HG02852 (cell line): ENCODE data around the gene LNX1.

ENCODE experiments used
- ATAC-seq: cut with Tn5 transposase; IDR thresholded peaks from one replicate; pipeline ENCODE4 v1.9.1; 2021; ENCODE audit warnings: mild to moderate bottlenecking, moderate library complexity; ENCODE audit not compliant: unreplicated experiment

The LNX1 gene

DNA sequence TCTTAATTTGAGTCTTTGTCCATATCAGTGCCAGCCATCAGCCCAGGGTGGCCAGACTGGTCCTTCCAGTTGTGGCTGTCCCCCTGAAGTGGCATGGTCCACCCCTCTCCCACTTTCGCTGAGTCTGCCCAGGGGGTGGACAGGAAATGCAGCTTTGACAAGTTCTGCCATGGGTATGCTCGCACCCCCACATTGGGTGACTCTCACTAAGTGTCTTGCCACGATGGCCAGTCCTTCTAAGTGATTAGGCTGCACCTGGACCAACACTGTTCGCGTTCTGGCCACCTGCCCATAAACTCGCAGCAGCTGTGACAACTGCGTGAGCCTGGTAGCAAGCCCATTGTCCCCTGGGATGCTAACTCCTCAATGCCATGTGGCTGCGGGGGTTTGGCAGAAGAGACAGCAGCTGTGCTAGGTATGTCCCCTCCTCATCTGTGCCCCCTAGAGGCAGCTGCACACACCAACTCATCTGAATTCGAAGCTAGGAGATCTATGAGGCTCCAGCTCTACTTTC lies 10.0 kb upstream of the LNX1 start:
- ATAC-seq, result no peak

DNA sequence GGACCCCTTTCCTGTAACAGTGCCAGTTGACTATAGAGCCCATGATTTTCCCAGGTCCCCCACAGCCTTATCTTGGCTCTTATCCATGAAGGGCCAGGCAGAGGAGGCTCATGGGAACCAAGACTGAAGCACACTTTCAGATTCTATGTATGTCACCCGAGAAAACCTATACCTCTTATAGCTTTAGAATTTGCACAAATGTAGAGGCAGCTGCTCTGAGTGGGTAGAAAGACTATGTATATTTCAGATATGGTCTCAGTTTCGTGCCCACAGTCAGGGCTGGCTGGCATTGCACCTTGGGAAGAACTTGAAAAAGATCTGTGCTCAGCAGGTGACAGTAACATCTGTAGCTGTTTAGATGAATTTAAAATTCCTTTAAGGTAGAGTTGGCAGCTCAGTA lies 8.3 kb upstream of the LNX1 start:
- ATAC-seq, result peak; percentile 51

DNA sequence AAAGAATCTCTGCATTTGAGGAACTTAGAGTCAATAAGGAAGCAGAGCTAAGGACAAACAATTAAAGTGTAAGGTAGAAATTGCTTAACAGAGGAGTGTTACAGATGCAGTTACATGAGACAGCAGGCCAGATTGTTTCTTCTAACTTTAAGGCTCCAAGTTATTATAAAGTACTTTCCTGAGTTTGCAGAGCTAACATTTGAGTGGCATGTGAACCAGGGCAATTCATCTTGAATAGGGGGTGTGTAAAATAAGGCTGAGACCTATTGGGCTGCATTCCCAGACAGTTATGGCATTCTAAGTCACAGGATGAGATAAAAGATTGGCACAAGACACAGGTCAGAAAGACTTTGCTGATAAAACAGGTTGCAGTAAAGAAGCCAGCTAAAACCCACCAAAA lies 7.6 kb upstream of the LNX1 start:
- no peak for ATAC-seq

DNA sequence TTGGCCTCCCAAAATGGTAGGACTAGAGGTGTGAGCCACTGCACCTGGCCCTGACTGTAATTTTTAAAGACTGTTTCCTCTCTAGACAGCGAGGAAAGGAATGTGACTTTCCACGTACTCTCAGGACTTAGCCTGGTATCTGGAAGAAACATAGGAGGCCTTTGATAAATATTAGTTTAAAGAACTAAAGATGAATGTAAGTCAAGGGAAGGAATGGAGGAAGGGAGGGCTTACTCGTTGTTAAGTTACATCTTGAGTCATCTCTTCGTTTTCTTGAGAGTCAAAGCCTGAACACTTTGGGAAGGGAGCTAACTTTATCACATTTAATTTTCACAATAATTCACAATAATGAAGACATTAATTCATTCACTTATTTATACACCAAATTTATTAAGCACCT lies 7.2 kb upstream of the LNX1 start:
- no peak for ATAC-seq

DNA sequence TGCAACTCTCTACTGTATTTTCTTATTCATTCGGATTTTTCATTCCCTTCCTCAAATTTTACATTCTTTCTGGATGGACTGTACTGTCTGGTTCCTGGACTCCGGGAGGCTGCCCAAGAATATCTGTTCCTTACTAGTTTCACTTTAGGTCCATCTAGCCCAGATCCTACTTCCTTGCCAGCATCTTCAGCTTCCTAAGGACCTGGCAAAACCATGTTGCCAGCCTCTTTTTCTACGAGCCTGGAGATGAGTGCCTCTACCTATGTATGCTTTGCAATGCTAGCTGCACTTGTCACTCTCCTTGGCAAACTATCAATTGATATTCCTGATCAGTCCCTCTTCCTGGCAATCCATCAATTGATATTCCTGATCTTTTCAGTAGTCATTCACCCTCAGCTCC lies 5.6 kb upstream of the LNX1 start:
- ATAC-seq, result no peak

DNA sequence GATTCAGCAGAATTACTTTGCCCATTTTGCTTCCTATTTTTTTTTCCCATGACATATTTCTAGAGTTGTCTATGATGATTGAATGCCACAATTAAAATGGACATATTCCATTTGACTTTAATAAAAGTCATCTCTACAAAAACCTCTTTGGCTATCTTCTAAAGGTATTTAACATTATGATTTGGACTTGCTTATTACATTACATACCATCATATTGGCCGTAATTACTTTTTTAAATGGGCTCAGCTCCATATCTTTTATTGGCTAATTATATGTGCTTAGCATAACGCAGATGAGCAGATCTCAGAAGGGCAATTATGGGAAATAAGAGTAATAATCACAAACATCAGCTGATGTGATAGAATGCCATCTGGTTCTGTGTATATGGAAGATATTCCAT lies 4.5 kb upstream of the LNX1 start:
- no peak for ATAC-seq

DNA sequence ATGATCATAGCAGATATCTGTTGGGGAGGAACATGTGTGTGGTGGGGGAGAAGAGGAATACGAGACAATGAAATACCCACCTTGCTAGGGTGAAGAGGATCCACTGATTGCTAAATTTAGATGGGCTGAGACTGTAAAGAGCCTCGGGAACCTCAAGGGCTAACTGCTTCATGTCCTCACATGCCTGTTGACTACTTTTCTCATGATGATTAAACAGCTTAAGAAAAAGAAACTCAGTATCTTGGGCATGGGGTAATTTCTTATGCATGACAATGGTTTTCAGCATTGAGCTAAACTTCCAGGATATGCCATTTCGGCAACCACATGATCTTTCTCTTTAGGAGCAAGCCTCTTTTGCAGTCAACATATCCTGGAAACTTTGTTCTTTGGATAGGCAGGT lies 3.9 kb upstream of the LNX1 start:
- ATAC-seq, result no peak

DNA sequence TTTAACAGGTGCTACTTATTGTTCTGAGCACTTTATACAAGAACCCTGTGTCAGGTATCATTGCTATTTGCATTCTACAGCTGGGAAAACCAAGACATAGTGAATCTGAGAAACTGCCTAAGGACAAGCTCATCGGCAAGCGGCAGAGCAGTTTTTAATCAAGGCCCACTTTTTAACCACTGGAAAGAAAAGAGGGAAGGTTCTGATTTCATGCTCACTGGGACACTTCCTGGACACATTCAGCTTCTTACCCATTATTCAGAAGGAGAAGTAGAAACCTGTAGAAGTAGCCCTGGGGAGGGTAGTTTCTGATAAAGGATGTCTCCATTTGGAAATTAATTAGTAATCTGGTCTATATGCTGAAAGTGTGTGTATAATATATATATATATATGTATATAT lies 2.5 kb upstream of the LNX1 start:
- no peak for ATAC-seq

DNA sequence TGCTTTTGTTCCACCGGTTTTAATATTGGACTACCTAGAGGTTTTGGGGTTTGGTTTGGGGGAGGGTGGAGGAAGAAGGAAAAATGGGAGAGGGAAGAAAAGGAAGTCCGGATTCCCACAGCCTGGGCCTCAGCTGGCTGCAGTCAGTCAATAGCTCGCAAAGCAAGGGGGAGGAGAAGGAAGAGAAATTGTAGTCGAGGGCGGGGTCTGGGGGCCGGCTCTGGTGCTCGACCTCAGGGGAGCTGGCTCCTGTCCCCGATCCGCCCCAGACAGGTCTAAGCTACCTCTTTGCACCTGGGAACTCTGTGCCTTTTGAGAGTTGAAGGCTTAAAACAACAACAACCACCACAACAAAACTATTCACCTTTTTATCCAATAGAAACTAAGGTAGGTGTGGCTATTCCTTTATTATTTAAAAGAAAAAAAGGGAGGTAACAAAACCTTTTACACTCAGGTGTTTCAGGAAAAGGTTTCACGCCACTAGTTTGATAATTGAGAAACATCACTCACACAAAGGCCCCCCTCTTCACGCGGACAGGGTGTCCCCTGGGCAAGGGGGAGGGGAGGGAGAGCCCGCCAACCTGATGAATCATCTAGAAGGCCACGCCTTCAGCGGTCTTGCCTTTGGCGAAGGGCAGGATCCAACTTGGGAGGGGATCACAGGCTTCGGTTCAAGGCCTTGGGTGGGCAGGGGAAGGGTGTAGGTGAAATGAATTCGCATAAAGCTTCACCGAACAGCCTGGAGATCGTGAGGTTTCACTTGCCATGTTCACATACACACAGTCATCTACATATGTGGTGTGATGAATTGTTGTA lies 1.6 kb upstream of the LNX1 start:
- no peak for ATAC-seq

DNA sequence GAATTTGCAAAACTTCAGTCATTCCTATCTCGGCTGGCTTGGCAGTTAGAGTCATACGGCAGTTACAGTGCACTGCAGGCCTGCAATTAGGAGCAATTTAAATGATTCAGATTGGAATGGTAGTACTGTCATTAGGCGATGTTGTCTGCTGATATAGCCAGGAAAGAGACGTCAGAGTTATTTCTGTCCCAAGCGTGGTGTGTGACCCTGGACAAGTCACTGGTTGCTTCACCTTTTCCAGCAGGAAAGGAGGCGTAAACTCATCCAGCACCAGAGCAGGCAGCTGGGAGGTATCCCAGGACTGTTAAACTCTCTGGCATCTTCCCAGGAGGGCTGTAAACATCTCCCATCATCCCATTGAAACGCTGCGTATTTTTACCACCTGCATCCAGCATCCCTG lies 836 bp upstream of the LNX1 start:
- ATAC-seq, result no peak

DNA sequence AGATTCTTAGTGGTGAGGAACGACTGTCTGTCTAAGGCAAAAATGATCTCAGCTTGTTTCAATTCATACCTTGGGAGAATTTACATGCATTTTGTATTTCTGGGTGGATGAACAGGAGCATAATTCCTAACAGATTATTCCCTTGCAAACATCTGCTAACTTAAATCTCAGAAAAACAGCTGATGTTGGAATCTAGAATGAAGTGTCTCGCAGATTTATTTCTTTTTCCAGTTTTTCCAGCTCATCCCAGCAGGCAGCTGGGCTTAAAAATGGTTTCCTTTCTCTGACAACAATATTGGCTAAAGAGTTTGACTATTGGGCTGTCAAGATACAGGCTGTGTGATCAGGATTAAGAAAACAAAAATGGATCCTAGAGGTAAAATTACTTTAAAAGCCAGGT lies 1.1 kb downstream of the LNX1 start:
- ATAC-seq, result no peak

DNA sequence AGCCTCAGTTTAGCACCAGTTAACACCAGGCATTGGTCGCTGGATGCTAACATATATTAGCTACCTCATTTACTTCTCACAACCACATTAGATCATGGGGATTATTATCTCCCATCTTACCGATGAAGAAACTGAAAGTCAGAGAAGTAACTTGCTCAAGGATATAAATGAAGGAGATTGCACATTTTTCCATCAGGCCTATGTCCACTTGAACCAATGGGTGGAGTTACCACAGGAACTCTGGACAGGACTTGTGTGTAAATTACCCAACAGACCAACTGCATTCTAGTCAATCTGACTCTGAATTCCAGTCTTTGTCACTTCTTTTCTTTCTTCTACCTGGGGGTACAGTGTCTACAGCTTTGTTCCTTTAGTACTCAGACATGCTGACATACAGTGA lies 1.8 kb downstream of the LNX1 start:
- no peak for ATAC-seq

DNA sequence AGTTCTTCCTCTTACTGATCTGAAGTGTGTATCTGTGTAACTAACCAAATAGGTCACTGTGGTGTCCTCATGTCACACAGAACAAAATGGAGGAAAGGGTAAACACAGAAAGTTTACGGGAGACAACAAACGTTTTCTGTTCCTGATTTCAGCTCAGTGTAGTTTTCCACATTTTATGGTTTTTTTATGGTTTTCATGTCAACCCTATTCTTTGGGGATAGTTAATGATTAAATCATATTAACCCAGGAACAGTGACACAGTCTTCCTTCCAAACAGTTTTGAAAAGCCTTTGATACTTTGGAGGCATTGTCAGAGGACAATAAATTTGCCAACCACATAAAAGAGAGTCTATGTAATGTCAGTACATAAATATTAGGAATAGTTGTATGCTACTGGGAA lies 4.2 kb downstream of the LNX1 start:
- no peak for ATAC-seq

DNA sequence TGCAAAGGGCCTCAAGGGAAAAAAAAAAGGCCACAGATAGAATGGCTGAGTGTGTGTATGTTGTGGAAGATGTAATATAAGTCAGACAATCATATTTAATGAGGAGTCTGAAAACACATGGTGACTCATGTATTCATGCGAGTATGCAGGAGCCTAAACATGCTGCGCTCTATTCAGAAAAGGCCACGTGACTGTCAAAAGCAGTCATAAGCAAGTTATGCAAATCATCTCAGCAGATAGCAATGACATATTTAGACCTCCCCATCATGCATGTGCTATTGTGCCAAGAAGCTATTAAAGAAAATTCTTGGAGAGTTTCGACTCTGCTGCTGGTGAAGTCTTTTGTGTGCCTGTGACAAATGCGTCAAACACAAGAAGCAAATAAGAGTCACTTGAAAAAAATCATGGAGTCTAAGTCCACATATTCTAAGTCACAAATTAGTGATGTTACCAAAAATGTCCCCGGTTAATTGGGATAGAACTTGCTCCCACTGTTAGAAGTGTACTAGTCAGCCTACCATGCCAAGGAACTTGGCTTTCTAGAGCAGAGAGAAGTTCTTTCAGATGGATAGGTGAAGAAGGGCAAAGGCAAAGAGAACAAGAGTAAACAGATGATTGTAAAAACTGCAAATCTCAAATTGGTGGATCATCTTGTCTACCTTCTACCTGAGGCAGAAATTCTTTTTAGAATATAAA lies 5.0 kb downstream of the LNX1 start:
- no peak for ATAC-seq

DNA sequence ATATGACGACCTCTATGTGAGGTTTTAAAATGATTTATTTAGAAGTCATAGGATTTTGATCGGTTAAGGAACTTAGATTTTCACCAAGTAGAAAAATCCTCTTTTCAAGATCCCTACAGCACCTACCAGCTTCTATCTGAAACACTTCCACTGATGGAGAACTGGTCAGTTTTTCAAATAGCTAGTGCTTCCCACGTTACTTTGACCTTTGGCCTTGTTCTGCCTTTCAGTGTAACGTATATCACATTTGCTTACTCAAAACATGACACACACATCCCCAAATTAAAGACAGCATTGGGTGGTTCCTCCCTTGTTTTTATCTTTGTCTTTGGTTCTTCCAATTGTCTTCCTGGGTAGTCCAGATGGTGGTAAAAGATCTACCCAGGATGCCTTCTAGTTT lies 6.6 kb downstream of the LNX1 start:
- no peak for ATAC-seq

DNA sequence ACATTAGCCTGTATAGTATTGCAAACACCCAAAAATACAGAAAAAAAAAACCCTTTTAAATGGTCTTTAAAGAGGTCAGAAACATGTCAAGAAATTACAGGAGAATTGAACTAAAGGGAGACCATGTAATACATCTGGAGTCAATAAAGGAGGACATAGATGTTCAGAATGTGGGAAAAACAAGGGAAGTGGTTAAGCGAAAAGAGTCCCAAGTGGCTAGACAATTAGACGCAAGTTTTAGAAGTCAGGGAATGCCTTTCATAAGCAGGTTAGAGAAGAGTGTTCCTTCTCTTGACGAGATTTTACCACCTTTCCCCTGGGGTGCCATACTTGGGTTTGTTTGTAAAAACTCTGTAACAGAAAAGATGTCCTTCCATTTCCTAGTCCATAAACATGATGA lies 7.8 kb downstream of the LNX1 start:
- no peak for ATAC-seq

DNA sequence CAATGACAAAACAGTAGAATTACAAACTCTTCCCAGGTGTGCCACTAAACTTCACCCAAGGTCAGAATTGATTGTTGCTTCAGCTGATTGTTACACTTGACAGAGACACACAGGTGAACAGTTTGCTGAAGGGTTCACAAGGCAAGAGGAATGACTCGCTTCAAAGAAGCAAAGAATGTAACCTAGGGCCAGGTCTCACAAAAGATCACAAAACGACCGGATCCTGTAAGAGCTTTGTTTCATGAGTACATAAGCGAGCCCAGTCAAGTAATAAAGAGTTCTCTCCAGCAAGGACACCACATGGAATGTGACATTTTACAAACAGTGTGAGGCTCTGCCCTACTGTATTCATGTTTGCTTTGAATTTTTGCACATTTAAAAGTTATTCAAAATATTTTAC lies 9.1 kb downstream of the LNX1 start:
- ATAC-seq, result no peak

DNA sequence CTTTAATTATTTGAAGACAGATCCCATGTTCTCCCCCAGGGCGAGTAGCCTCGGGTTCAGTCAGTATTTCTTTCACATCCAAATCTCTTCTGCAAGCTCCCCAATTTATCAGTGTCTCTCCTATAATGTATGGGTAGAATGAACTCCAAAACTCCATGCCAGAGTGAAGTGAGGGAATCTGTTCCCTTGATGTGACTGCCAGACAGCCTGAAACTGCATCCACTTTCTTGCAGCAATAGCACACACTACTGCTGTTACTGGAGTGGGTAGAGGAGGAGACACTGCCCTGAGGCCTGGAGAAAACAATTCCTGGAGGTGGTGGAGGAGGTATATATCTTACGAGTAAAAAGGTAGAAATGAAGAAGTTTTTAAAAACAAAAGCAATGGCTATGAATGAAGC lies 11.0 kb downstream of the LNX1 start:
- no peak for ATAC-seq

DNA sequence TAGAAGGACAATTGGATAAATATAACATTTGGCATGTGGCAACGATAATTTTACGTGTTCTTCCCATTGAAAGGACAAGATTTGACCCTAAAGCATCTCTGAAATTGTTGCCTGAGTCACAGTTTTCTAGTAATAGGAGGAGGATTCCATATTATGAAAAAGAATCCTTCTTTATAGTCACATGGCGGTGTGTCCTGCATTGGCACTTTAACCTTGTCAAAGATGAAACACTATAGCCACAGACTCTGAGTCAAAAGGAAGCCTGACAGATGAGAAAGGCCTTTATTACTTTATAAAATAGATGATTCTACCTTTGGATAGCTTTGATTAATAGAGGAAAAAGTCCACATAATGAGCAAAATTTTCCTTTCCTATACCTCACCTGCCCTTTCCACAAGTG lies 11.5 kb downstream of the LNX1 start:
- ATAC-seq, result no peak

DNA sequence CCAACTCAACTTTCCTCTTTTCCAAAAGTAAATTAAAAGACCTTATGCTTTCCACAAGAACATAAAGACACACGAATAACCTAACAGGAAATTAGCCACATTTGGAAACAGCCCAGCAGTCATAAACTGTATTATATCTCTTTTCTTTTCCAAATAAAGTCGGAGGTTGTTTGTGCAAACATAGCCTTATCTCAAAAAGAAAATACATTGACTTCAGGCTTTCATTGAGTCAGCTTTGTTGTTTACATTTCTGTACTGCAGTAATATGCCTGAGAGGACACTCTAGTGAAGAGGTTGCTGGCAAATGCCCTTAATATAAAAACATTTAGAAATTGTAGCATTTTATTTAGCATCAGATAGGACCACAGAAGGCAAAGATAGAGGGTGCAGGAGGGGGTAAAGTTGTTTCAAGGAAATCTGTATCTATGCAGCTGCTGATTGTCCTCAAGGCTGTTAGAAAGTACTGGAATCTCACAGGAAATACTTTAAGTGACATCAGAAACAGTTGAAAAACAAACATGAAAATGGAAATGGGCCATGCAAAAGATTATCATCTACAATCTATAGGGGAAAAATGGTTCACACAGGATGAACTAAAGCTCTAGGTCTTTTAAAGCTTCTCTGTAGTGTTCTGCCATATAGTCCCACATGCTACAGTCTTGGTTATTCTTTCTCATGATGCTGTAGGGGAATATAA lies 14.5 kb downstream of the LNX1 start:
- no peak for ATAC-seq

DNA sequence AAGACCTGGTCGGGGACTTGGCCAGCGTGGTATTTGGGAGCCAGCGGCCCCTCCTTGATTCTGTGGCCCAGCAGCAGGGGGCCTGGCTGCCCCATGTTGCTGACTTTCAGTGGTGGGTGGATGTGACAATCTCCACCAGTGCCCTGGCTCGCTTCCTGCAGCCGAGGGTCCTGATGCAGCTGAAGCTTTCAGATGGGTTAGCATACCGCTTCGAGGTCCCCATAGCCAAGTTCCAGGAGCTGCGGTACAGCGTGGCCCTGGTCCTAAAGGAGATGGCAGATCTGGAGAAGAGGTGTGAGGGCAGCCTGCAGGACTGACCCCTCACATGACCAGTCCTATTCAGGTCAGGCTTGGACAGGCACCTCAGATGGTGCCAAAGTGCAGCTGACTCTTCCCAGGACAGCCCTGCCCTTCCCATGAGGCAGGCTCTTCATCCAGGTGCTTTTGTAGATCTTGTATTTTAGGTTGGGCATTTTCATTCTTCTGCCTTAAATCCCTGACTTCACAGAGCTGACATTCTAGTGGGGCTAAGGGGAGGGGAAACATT lies 15.1 kb downstream of the LNX1 start:
- no peak for ATAC-seq

DNA sequence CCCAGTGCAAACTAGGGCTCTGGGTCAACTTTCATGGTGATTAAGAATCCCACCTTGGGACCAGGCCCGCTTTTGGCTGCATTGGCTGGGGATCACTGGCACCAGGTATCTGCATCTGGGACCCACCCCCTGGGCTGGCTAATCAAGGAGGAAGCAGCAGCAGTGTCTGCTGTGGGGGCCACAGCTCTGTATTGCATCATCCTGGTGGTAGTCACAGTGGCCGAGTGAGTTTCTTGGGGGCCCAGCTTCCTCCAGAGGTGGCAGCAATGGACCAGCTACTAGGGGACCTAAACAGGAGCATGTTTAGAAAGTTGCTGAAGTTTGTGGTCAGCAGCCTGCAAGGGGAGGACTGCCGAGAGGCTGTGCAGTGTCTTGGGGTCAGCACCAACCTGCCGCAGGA lies 15.7 kb downstream of the LNX1 start:
- no peak for ATAC-seq
